Omental fat pad (tissue), 4 donors: ENCODE results near the gene PLCL2. TPM values are rescaled to one million over a fixed set of nuclear protein-coding genes. Genes with fewer than 3 reads are reported as not detected.
A peak's percentile ranks its signal among the peaks of the same experiment; 100 is the strongest.

Source experiments
- ATAC-seq: fragments of 150-250 bp; one replicate; pipeline ENCODE4 v1.9.1; 2016; ENCODE audit warnings: mild to moderate bottlenecking, moderate library complexity; ENCODE audit not compliant: low FRiP score
- DNase-seq: peaks from one replicate; pipeline ENCODE4 v3.0.0-alpha.2; 2019; ENCODE audit warnings: low spot score
- CTCF ChIP-seq, 3 donors: fragments of 450-650 bp; IDR thresholded peaks; one replicate each; pipeline ENCODE4 v1.5.1; 2016 to 2017; ENCODE audit warnings: antibody characterized with exemption in 3 of 3, mild to moderate bottlenecking in 3 of 3, moderate library complexity in 2 of 3
- total RNA-seq, 4 donors: library from RNA; depleted of rRNA; stranded (reverse); fragments of >200 nt; gene quantifications; one replicate each; pipeline ENCODE4 v1.1.0, GENCODE V29; 2016

The PLCL2 gene
- total RNA-seq, 4 donors from 2014 or later: 10.8 to 28.5 (median 16.3) TPM

GRCh38 chr3:17133632-17134545 is 249.1 kb downstream of the PLCL2 start:
- no peak for DNase-seq

GRCh38 chr3:17135696-17136095 is 250.9 kb downstream of the PLCL2 start:
- TF ChIP-seq CTCF (IDR thresholded peaks at IDR 0.05): no peak
- DNase-seq (no peak), ATAC-seq (no peak)

More at GRCh38 chr3:17133632-17134545, 249.1 kb downstream of the PLCL2 start:
- no peak for TF ChIP-seq CTCF (IDR thresholded peaks at IDR 0.05)
- ATAC-seq: peak; percentile 15

- no peak for TF ChIP-seq CTCF (IDR thresholded peaks at IDR 0.05)
- ATAC-seq (no peak), DNase-seq (no peak)
Measured at GRCh38 chr3:17136136-17136721, 251.5 kb downstream of the PLCL2 start.

- TF ChIP-seq CTCF (IDR thresholded peaks at IDR 0.05): no peak
- ATAC-seq: no peak
- no peak for DNase-seq
Measured at GRCh38 chr3:17137321-17137826, 252.6 kb downstream of the PLCL2 start.

- no peak for TF ChIP-seq CTCF (IDR thresholded peaks at IDR 0.05)
- ATAC-seq (no peak), DNase-seq (no peak)
Measured at GRCh38 chr3:17138246-17139039, 253.7 kb downstream of the PLCL2 start.
